ENCODE data around the gene SMAD6.

Gene SMAD6

DNA sequence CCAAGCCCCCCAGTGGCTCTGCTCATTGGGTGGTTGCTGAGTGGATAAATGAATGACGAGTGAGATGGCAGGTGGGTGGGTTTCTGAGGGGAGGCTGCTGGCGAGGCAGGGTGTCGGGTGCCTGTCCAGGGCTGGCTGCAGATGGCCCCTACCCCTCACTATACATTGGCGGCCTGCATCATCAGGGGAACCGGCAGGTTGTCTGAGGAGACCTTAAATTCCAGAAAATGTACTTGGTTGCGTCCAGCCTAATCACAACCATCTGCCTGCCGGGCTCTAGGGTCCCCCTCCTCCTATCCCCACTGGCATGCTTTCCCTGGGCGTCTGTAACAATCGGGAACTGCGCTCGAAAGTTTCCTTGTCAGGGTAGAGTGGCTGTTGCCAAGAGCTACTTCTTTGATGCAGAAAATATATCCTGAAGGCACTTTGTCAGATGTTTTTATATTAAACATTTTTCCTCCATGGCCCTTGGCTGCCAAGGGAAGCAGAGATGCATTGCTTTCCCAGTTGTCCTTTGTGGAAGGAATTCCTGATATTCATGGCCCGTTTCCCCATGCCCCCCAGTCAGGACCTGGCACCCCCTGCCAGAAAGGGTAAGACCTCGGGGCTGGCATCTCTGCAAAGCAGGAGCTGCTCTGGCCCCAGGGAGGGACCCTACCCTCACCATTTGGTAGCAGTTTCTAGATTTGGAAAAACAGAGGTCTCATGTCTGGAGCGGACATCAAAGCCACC lies 22.9 kb downstream of the SMAD6 start:
- TF ChIP-seq, protein P1, sequence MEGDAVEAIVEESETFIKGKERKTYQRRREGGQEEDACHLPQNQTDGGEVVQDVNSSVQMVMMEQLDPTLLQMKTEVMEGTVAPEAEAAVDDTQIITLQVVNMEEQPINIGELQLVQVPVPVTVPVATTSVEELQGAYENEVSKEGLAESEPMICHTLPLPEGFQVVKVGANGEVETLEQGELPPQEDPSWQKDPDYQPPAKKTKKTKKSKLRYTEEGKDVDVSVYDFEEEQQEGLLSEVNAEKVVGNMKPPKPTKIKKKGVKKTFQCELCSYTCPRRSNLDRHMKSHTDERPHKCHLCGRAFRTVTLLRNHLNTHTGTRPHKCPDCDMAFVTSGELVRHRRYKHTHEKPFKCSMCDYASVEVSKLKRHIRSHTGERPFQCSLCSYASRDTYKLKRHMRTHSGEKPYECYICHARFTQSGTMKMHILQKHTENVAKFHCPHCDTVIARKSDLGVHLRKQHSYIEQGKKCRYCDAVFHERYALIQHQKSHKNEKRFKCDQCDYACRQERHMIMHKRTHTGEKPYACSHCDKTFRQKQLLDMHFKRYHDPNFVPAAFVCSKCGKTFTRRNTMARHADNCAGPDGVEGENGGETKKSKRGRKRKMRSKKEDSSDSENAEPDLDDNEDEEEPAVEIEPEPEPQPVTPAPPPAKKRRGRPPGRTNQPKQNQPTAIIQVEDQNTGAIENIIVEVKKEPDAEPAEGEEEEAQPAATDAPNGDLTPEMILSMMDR (IDR thresholded peaks at IDR 0.05) = no peak

DNA sequence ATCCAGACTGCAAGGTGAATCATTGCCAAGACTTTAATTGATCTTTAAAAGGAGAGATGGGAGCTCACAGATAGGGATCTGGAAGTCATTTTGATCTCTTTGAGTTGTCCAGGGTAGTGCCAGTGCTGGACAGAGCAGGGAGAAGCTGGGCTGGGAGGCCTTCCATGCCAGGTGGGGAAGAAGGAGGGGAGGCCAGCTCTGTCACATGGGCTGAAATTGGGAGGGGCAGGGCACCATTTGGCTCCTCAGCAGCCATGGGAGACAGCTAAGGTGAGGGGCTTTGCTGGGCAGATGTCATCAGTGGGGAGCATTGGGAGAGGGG lies 23.4 kb downstream of the SMAD6 start:
- TF ChIP-seq, protein P1 (IDR thresholded peaks at IDR 0.05) = no peak

DNA sequence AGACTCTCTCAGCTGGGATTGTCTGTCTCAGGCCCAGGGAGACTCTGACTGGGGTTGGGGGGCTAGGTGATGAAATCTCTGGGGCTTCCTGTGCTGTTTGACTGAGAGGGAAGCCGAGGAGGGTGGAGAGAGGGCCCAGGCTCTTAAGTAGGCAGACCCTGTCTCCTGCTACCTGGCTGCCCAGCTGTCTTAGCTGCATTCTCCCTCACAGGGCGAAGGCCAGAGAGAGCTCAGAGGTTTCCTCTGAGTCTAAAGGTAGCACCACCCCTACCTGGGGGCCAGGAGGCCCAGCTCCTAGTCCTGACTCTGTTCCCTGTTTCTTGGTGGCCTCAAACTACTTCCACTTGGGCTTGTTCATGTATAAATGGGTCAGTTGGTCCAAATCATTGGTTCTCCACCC lies 24.4 kb downstream of the SMAD6 start:
- TF ChIP-seq, protein P1 (IDR thresholded peaks at IDR 0.05) = no peak

DNA sequence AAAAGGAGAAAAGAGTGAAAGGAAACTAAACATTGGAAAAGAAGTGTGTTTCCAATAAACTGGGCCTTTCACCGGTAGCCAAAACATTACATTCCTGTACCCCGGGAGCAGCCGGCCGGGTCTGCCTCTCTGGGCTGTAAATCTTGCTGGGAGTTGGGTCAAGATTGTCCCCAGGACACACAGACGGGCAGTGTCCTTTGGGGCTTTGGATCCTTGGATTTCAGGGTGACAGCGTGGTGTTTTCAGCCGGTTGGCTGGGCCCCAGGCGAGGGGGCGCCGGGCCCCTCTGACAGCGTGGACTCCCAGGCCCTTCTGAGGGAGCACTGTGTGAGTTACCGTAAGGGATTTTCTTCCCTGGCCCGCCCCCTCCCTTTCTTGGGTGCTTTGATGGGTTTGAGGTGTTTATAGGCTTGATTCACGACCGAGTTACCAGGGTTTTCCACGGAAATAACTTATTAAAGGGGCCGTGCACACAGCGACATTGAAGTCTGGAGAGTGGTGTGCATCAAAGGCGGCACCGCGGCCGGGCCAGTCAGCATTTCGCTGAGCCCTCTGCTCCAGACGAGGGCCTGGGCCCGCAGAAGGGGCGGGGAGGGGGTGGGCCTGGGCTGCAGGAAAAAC lies 27.4 kb downstream of the SMAD6 start:
- TF ChIP-seq, protein P1 (IDR thresholded peaks at IDR 0.05) = no peak

DNA sequence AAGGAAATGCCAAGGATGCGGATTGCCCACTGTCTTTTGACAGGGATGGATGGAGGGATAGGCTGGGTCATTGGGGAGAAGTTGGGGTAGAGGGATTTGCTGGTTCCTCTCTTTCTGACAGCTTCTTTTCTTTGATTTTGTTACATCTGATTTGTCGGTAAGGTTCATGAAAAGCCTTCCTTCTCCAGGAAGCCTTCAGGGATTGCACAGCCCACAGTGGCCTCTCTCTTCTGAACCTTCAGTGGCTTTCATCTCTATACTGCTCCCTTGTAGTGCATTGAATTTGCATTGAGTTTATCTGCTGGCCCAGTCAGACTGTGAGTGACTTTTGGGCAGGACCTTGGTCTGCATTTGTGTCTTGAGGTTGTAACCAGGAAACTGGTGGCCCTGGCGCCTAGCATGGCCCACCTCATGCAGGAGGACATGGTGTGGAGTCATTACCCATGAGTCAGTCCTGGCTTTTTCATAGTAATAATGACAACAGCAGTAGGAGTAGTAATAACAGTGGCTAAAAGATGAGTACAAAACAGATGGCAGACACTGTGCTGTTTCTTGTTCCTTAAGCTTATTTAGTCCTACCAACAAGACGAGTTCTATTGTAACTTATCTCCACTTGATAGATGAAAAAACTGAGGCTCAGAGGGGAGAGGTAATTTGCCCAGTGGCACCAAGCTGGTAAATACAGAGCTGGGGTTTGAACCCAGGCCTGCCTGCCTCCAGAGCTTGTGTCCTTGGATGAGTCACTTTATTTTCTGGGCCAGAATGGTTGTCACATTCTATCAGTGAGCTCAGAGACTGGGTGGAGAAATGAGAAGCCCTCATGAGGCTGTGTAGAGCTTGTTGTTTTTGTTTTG lies 28.4 kb downstream of the SMAD6 start:
- TF ChIP-seq, protein P1 (IDR thresholded peaks at IDR 0.05) = no peak

DNA sequence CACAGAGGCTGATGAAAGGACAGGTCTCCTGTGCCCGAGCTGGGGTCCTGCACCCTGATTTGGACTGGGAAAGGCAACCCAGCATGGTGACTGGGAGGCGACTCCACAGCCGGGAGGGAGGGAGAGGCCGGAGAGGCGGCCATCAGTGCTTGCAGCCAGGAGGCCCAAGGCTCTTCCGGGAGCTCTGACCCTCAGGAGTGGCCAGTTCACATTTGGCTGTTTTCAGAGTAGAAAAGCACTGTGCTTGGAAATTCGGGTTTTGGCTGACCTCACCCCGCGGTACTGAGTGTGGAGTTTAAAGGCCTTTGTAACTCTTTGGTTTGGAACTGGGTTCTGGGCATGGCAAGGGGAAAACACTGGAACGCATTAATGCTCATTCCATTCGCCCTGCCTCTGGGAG lies 31.9 kb downstream of the SMAD6 start:
- TF ChIP-seq, protein P1 (IDR thresholded peaks at IDR 0.05) = no peak

DNA sequence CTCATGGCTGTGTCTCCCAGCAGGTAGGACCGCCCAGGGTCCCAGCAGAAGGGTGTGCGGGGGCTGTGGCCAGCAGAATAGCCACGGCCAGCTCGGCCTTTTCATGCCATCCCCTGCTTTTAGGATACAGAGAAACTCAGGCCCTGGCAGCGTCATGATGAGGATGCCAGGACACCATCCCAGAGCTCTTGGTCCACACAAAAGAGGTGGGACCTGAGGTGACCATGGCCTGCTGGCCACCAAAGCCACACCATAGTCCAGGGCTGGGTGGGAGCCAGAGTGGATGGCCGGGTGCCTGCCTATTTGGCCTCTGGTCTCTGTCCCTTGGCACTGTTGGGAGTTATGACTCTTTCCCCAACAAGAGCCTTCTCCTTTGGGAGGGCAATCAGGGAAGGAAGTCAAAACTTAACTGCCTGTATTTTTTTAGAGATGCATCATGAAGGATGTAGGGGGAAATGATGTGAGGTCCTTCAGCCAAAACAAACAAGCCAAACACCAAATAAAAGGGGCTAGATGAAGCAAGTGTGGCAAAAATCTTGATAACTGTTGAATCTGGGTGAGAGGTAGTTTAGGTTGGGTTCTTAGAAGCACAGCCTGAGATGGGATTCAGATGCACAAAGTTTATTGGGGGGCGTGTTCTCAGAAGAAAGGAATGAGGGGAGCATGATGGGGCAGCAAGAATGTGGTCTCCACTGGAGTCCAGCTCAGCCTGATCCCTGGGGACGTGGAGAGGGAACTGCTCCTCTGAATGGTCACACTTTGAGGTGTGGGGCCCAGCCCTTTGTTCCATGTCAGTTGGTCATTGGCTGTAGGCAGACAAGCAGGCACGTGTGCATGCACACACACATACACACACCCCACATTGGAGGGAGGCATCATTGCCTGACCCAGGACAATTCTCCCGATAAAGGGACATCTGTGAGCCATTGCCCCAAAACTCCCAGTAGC lies 33.2 kb downstream of the SMAD6 start:
- TF ChIP-seq, protein P1 (IDR thresholded peaks at IDR 0.05) = no peak

Measured in LNCAP (cell line).